ENCODE results near the gene MRPS25.

MRPS25 gene

GRCh38 chr3:15043408-15044171 is 21.5 kb downstream of the MRPS25 start:
- no peak for TF ChIP-seq CTCF (IDR thresholded peaks at IDR 0.05)

GRCh38 chr3:15042936-15043335 is 22.2 kb downstream of the MRPS25 start:
- H3K27me3 ChIP-seq: no peaks in the 10 kb centered on the region
- H3K9me3 ChIP-seq: no peaks in the 10 kb centered on the region
- peaks cover 5 to 6% of the 10 kb centered on the region in 2 experiments for H3K4me1 ChIP-seq (ENCODE audit: control insufficient read depth in 1 of 2, insufficient read depth in 1 of 2, low read depth in 1 of 2, low read length in 1 of 2)
- TF ChIP-seq CTCF (IDR thresholded peaks at IDR 0.05): no peak
- H3K27ac ChIP-seq: no peak overlapping the region
- H3K36me3 ChIP-seq: peaks cover 95% of the 10 kb centered on the region
- H3K4me3 ChIP-seq (ENCODE audit: low read depth in 1 of 2, low read length in 1 of 2): no peak overlapping the region

More at GRCh38 chr3:15043408-15044171, 21.5 kb downstream of the MRPS25 start:
- no peaks in the 10 kb centered on the region for H3K9me3 ChIP-seq
- peaks cover 93% of the 10 kb centered on the region for H3K36me3 ChIP-seq
- no peak overlapping the region for H3K27ac ChIP-seq
- H3K4me1 ChIP-seq (ENCODE audit: control insufficient read depth in 1 of 2, insufficient read depth in 1 of 2, low read depth in 1 of 2, low read length in 1 of 2): peaks cover 5 to 6% of the 10 kb centered on the region in 2 experiments
- no peaks in the 10 kb centered on the region for H3K27me3 ChIP-seq
- no peak overlapping the region for H3K4me3 ChIP-seq (ENCODE audit: low read depth in 1 of 2, low read length in 1 of 2)

- no peaks in the 10 kb centered on the region for H3K27me3 ChIP-seq
- H3K4me3 ChIP-seq (ENCODE audit: low read depth in 1 of 2, low read length in 1 of 2): no peak overlapping the region
- no peak for TF ChIP-seq CTCF (IDR thresholded peaks at IDR 0.05)
- H3K36me3 ChIP-seq: peaks cover 95% of the 10 kb centered on the region
- H3K27ac ChIP-seq: no peak overlapping the region
- H3K4me1 ChIP-seq (ENCODE audit: control insufficient read depth in 1 of 2, insufficient read depth in 1 of 2, low read depth in 1 of 2, low read length in 1 of 2): peaks cover 5 to 6% of the 10 kb centered on the region in 2 experiments
- no peaks in the 10 kb centered on the region for H3K9me3 ChIP-seq
Measured at GRCh38 chr3:15041950-15042349, 23.2 kb downstream of the MRPS25 start.

GRCh38 chr3:15040844-15041243 is 24.3 kb downstream of the MRPS25 start:
- no peak for TF ChIP-seq CTCF (IDR thresholded peaks at IDR 0.05)
- Histone ChIP-seq H3K27ac (no peak overlapping the region), H3K36me3 (peaks cover 95% of the 10 kb centered on the region), H3K4me3 (ENCODE audit: low read depth in 1 of 2, low read length in 1 of 2) (no peak overlapping the region), H3K9me3 (no peaks in the 10 kb centered on the region), H3K4me1 (ENCODE audit: control insufficient read depth in 1 of 2, insufficient read depth in 1 of 2, low read depth in 1 of 2, low read length in 1 of 2) (peaks cover 3 to 4% of the 10 kb centered on the region in 2 experiments), H3K27me3 (no peaks in the 10 kb centered on the region)

- H3K27ac ChIP-seq: no peak overlapping the region
- H3K4me1 ChIP-seq (ENCODE audit: control insufficient read depth in 1 of 2, insufficient read depth in 1 of 2, low read depth in 1 of 2, low read length in 1 of 2): no peaks in the 10 kb centered on the region
- TF ChIP-seq CTCF (IDR thresholded peaks at IDR 0.05): no peak
- no peaks in the 10 kb centered on the region for H3K27me3 ChIP-seq
- H3K36me3 ChIP-seq: peaks cover 98% of the 10 kb centered on the region
- no peaks in the 10 kb centered on the region for H3K9me3 ChIP-seq
- H3K4me3 ChIP-seq (ENCODE audit: low read depth in 1 of 2, low read length in 1 of 2): no peak overlapping the region
Measured at GRCh38 chr3:15038306-15038705, 26.8 kb downstream of the MRPS25 start.

All from neutrophil (primary cell).